HG02642 (cell line): ENCODE measurements around the gene WAC.

Experiments used
- ATAC-seq: cut with Tn5 transposase; IDR thresholded peaks from one replicate; pipeline ENCODE4 v1.9.1; 2021; ENCODE audit warnings: mild to moderate bottlenecking; ENCODE audit not compliant: unreplicated experiment, poor library complexity

WAC gene

DNA sequence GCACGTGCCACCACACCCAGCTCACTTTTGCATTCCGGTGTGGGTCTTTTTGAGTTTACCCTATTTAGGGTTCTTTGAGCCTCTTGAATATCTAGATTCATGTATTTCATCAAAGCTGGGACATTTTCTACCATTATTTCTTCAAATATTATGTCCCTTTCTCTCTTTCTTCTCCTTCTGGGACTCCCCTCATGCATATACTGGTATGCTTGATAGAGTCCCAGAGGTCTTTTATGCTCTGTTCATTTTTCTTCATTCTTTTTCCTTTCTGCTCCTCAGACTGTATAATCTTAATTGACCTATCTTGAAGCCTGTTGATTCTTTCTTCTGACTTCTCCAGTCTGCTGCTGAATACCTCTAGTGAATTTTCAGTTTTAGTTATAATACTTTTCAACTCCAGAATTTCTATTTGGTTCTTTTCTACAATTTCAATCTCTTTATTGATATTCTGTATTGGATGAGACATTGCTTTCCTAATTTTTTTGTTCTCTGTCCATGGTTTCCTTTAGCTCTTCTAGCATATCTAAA is 9.1 kb upstream of the WAC start:
- ATAC-seq: no peak

DNA sequence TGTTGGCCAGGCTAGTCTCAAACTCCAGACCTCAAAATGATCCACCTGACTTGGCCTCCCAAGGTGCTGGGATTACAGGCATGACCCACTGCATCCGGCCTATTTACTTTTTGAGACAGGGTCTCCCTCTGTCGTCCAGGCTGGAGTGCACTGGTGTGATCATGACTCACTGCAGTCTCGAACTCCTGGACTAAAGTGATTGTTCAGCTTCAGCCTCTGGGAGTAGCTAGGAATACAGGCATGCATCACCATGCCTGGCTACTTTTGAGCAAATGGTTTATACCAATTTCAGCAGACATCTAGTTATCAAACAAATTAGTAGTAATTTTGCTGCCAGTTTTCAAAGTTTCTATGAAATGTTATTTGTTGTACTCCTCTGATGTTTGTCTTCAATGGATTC is 2.2 kb upstream of the WAC start:
- no peak for ATAC-seq

DNA sequence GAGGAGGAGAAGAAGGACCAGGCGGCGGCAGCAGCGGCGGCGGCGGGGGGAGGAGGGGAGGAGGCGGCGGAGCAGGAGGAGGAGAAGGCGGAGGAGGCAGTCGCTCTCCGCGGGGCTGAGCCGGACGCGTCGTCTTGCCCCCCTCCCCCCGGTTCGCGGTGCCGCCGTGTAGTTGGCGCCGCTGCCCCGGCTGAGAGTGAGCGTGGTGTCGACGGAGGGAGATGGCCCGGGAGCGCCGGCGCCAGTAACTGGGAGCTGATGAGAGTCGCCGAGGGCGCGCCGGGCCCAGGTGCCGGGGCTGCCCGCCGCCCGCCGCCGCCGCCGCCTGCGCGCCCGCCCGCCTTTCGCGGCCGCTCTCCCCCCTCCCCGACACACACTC is 257 bp downstream of the WAC start:
- peak; percentile 2 for ATAC-seq

DNA sequence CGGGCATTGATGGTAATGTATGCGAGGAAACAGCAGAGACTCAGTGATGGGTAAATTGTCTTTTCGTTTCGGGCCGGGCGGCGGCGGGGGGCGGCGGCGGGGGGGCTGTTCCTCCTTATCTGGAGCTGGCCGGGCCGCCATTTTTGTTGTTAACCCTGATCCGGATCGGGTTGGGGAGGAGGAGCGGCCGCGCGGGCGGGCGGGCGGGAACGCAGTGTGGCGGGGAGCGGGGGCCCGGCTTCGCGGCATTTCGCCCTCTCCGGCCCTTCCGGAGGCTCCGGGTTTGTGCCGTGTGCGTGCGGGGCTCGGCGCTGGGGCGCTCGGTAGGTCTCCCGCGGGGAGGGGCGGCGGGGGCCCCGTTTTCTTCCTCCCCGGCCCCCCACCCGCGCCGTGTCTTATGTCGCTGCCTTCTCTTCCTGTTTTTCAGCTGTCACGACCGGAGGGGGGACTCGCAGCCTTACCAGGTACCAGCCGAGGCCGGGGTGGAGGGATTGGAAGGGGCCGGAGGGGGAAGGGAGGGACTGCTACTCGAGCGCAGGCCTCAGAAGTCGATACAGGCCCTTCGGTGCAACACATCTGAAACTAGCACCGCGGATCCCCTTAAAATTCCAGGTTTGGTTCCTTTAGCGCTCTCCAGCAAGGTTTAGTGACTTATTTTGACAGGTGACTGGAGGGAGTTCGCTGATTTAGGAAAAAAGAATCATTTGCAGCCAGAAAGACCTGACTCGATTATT is 820 bp downstream of the WAC start:
- peak; percentile 28 for ATAC-seq

DNA sequence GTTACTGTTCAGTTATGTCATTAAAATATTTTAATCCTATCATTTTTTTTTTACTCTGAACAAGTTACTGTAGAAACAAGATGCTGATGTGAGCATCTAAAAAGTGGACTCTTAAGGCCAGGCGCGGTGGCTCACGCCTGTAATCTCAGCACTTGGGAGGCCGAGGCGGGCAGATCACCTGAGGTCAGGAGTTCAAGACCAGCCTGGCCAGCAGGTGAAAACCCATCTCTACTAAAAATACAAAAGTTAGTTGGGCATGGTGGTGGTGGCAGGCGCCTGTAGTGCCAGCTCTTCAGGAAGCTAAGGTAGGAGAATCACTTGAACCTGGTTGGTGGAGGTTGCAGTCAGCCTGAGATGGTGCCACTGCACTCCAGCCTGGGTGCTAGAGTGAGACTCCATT is 2.9 kb downstream of the WAC start:
- no peak for ATAC-seq

DNA sequence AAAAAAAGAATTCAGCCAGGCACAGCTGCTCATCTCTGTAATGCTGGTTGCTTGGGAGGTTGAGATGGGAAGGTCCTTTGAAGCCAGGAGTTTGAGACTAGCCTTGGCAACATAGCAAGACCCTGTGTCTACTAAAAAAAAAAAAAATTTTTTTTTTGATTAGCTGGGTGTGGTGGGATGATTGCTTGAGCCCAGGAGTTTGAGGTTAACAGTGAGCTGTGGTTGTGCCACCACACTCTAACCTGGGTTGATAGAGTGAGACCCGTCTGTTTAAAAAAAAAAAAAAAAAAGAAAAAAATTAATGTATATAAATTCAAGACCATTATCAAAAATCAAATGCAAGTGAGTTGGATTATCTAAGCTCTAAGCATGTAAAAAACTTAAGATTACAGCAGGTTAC is 5.7 kb downstream of the WAC start:
- ATAC-seq: no peak

DNA sequence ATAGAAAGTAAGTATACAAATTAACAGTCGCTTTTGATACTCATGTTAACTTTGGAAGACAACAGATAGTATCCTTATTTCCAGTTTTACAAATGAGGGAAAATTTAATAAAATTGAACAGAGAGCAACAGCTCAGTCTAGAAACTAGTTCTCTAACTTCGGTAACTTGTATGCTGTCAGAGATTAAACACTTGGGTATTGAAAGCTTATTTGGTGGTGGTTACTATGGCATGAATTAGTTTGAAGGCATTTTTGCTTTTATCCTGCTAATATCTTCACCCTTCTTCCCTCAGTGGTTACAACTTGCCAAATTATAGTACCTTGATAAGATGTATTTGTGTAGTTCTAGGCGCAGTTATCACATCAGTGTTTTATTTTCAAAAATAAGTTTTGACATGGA is 7.2 kb downstream of the WAC start:
- ATAC-seq: no peak

DNA sequence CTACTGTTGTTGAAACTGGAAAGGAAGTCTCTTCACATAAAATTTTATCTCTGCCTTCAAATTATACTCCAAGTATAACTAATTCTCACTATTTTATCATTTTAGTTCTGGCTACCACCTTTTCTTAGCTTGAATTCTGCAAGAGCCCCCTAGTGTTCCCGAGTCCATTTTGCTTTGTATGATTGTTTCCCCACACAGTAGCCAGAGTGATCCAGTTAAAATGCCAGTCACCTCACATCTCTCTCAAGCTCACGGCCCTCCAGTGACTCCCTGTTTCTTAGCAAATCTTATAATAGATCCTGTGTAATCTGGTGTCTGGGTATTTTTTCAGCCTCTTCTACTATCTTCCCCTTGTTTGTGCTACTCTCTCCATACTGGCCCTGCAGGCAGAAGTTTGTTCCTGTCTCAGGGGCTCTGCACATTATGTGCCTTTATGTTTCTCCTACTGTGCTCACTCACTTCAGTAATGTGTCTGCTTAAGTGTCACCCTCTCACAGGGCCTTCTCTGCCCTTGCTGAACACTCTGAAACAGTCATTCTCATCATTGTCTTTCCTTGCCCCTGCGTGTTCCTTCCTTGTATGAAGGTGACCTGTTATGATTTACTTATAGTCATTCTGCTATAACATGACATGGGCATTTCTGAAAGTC is 8.9 kb downstream of the WAC start:
- ATAC-seq: no peak

DNA sequence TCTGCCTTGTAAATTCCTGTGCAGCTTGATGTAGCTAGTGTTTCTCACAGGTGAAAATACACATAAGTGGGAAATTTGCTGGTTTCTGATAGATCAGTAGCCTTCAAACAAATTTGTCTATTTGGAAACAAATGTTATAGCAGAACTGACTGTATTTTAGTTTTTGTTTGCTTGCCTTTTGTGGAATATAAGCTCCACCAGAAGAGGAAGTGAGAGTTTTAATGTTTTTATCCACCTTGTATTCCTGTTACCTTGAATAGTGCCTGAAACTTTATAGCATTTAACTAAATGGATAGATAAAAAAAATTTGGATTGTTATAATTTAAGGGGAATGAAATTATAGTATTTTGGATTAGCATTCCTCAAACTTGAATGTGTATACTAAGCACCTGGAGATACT is 9.8 kb downstream of the WAC start:
- no peak for ATAC-seq

DNA sequence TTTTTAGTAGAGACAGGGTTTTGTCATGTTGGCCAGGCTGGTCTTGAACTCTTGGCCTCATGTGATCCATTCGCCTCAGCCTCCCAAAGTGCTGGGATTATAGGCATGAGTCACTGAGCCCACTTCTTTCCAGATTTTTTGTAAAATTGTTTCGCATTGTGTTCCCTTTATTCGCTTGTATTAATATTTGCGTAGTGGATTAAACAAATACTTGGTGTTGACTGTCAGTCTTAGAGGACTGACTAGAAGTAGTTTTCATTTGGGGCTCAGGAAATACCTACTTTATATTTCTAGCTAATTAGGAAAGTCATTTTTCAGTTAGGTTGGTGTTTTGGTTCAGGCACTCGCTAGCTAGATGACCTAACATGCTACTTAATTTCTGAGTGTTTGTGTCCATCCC is 11.1 kb downstream of the WAC start:
- ATAC-seq: no peak

DNA sequence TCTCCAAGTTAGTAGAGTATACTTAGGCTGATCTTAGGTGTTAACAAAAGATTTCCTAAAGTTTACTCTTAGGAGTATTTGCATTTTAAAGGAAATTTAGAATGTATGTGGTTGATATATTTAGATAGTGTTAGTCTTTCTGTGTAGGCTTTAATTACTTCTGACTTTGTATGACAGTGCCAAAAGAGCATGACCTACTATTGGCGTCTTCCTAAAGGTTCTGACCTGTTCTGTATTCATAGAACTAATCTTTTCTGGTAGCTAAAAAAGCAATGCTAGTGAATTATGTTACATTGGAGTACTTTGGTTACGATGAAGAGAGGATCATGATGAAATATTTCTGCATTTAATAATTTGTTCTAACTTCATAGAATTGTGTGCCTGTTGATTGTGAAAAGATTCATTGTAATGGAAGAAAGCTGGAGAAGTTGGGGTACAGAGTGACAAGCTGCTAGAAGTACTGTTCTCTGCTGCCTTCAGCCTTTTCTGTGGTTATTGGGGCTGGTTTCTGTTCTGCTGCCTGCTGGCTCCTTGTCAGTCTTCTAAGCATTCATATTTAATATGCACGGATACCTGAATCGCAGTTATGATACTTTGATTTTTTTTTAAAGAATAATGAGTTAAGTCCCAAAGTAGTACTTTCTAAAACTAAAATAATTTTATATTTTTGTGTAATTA is 13.2 kb downstream of the WAC start:
- ATAC-seq: peak; percentile 55

DNA sequence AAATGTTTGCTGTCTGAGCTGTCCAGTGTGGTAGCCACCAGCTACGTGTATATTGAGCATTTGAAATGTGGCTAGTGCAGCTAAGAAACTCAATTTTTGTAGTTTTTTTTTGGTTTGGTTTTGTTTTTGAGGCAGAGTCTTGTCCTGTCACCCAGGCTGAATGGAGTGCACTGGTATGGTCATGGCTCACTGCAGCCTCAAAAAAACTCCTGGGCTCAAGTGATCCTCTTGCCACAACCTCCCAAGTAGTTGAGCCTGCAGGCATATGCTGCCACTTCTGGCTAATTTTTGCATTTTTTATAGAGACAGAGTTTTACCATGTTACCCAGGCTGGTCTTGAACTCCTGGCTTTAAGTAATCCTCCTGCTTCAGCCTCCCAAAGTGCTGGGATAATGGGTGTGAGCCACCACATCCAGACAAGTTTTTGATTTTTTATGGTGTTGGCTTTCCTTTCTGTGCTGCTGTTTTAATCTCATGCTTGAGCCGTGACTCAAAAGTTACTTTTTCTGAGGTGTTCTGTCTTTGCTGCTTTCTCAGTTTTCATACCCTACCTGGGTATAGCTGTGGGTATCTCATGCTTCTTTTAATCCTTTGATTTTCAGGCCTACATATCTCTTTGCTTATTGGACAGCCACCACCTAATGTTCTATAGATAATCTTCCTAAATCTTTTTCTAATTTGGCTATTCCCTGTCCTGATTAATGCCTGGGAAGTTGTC is 16.0 kb downstream of the WAC start:
- ATAC-seq: no peak

DNA sequence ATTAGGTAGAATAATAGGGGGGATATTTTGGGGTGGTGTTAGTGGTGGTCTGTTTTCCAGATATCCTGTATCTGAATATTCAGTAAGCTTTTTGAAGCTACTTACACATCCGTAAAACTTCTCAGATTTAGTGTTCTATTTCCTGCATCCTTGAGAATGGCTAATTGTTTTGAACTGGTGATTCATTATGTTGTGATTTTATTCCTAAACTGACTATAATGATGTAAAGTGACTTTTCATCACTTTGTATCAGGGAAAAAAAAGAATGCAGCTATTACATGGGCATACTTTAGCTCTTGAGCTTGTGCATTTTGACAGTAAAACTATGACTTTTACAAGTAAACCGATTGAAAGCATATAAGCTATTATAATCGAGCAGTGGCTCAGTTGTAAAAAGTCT is 18.2 kb downstream of the WAC start:
- no peak for ATAC-seq

DNA sequence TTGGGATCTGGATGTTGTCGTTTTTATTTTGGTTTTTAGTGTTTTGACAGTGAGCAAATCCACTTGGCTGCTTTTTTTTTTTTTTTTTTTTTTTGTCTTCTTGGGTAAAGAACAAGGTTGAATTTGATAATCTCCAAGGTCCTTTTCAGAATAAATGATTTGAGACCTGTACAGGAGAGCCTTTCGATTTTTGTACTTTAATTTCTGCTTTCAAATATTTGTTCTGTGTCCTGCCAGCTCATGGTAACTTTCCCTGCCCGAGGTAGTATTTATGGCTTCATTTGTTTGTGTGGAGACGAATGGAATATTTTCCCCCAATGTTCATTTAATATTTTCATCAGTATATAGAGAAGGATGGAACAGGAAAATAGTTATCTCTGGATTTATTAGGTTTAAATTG is 19.9 kb downstream of the WAC start:
- ATAC-seq: no peak

DNA sequence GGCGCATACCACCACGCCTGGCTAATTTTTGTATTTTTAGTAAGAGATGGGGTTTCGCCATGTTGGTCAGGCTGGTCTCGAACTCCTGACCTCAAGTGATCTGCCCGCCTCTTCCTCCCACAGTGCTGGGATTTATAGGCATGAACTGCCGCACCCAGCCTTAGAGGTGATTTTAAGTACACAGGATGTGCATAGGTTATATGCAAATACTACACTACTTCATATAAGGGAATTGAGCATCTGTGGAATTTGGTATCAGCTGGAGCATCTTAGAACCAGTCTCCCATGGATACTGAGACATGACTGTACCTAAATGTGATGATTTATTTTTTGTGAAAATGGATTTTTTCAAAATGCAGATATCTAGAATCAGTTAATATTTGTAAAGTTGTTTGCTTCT is 21.1 kb downstream of the WAC start:
- no peak for ATAC-seq

DNA sequence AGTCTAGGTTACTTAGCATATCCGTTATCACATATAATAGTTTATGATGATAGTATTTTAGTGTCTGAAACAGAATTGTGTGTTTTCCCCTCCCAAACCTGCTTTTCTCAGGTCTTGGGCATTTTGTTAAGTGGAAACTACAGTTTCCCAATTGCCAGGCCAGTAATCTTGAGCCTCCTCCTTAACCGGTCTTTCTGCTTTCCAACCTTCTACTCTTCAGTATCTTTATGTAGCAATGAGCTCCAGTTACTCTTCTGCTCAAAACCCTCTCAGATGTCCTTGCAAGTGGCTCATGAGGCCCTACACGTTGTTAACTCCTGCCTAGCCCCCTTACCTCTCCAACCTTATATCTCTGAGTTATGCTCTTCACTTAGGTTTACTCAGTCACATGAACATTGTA is 22.0 kb downstream of the WAC start:
- no peak for ATAC-seq

DNA sequence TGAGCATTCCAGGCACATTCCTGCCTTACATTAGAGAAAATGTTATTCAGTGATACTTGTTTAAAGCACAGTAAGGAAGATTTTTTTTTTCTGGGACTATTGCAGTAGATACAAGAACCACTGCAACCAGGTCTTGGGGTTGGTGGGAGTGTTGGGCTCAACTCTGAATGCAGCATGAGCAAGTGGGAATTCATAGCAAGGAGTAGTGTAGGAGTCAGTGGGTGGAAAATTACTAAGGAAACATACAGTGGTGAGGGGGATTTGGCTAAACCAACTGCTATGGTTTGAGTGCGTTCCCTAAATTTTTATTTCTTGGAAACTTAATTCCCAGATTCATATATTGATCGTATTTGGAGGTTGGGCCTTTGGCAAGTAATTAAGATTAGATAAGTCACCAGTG is 22.4 kb downstream of the WAC start:
- no peak for ATAC-seq

DNA sequence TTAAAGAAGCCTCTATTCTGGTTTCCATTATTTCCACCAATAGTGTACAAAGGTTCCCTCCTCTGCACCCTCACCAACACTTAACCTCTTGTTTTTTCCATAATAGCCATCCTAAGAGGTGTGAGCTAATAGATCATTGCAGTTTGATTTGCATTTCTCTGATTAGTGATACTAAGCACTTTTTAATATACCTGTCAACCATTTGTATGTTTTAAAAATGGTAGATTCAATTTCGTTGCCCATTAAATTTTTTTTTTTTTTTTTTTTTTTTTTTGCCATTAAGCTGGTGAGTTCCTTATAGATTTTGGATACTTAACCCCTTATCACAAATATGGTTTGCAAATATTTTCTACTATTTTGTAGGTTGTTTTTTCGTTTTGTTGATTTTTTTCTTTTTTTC is 23.2 kb downstream of the WAC start:
- ATAC-seq: no peak

DNA sequence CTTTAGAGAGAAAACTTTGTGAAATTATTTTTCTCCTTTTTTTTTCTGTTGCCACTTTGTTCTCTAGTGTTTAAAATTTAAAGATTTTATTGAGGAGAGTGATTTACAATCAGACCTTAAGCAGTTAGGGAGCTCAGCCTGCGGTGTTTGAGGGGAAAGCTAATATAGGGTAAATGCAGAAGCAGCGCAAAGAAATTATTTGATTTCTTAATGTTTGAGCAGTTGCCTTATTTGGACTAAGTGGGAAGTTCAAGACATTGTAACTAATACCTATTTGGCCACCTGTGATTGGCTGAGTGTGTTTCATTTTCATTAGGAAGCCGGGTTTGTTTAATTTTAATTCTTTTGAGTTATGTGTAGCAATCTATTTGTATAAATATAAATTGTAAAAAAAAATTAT is 25.3 kb downstream of the WAC start:
- no peak for ATAC-seq

DNA sequence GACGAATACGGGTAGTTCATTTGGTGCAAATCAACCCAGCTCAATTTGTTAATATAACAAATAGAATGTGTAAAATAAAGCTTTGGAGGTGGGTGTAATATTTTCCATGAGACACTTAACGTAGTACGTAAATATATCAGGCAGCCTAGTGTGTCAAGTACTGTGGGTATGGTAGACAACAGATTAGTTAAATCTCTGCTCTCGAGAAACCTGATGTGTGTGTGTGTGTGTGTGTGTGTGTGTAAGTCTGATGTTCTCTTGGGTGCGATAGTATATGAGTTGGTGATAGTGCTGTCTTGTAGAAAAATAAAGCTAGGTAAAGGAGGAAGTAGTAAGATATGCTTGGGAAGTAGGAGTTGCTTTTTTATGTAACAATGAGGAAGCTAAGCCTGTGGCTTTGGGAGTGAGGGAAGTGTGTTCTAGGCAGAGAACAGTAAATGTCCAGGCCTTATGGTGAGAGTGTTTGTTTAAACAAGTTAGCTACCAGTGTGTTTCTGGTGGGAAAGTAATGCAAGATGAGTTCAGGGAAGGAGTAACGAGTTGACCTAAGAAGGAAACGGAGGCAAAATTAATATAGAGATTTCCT is 26.1 kb downstream of the WAC start:
- no peak for ATAC-seq

DNA sequence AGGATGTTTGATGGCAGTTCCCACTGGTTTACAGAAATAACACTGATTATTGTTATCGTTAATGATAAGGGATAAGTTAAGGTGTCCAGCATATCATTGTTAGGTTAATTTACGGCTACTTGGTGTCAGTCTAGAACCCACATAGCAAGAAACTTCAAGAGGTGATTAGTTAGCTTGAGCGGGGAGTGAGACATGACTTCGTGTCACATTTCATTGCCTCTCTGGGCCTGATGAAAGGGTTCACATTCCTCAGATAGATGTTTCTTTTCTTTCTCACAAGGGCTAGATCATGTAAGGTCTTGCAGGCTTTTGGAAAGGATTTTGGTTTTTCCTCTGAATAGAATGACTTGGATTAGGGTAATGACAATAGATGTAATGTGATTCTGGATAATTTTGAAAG is 26.7 kb downstream of the WAC start:
- ATAC-seq: no peak
